GM12874 (cell line): ENCODE data around the gene ATP6V0D1.

ENCODE experiments used
- CTCF ChIP-seq: IDR thresholded peaks from 2 replicates; pipeline ENCODE4 v1.5.1; 2011; ENCODE audit warnings: low read depth, mild to moderate bottlenecking, control low read depth, low read length, moderate library complexity; ENCODE audit not compliant: insufficient read depth

Gene ATP6V0D1

GRCh38 chr16:67481561-67482232 is 740 bp upstream of the ATP6V0D1 start:
- TF ChIP-seq CTCF, result no peak

DNA sequence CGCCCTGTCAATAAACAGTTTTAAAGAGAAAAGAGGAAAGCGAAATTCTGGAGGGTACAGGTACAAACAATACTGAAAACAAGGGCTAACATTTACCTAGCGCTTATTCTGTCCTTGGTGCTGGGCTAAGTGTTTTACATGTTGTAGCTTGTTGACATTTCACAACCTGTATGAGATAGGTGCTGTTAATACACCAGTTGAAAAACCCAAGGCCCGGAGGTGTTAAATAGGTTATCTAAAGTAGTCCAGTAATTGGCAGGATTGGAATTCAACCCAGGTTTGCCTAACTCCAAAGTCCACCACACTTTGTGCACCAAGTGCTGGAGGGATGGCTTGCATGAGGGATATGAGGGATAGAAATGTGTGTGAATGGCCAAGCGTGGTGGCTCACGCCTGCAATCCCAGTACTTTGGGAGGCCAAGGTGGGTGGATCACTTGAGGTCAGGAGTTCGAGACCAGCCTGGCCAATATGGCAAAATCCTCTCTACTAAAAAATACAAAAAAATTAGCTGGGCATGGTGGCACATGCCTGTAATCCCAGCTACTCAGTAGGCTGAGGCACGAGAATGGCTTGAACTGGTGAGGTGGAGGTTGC is 2.9 kb downstream of the ATP6V0D1 start:
- no peak for TF ChIP-seq CTCF

- TF ChIP-seq CTCF, result no peak
Measured at GRCh38 chr16:67474551-67475455, 6.2 kb downstream of the ATP6V0D1 start.

GRCh38 chr16:67471758-67472384 is 9.1 kb downstream of the ATP6V0D1 start:
- TF ChIP-seq CTCF, result no peak

- TF ChIP-seq CTCF, result no peak
Measured at GRCh38 chr16:67470359-67470758, 10.6 kb downstream of the ATP6V0D1 start.

- no peak for TF ChIP-seq CTCF
Measured at GRCh38 chr16:67468731-67469130, 12.2 kb downstream of the ATP6V0D1 start.

DNA sequence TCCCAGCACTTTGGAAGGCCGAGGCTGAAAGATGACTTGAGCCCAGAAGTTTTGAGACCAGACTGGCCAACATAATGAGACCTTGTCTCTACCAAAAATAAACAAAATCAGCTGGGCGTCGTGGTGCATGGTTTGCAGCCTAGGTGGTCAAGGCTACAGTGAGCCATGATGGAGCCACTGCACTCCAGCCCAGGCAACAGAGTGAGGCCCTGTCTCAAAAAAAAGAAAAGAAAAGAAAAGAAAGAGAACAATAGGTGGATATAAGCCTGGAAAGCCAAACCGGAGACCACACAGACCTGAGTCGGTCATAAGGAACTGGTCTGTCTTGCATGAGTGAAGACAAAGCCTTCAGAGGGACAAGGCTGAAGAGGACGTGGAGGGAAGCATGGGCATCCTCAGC is 14.4 kb downstream of the ATP6V0D1 start:
- TF ChIP-seq CTCF, result no peak
